Measurements from ENCODE around the gene TMEM208. TPM values are rescaled to one million over a fixed set of nuclear protein-coding genes. Genes with fewer than 3 reads are reported as not detected.

The TMEM208 gene
- total and polyA plus RNA-seq, 2 of the 13 experiments (the other 11 are each of a cell fraction or from before 2014, with no cell fraction given): 58.8 to 72.9 TPM

- POLR2A ChIA-PET: interaction anchor here (0.9 kb wide), 1 partner anchor 8 kb away, joined by 3 read pairs; the partner anchor contains the start of gene E2F4
- BruUV-seq (replicated peaks): no TSS peak
- intact Hi-C loops (cut with micrococcal nuclease; ENCODE audit: unreplicated experiment): no loop called here
- 97% methylated on average over 22 of the region's 22 CpGs for WGBS (ENCODE audit: low lambda C conversion rate)
- FAIRE-seq (no peak), ATAC-seq (no peak), DNase-seq (ENCODE audit: low spot score) (no peak)
- no peak overlapping the region for H3K9ac ChIP-seq (ENCODE audit: insufficient read depth, low read depth, low read length)
- H3K79me2 ChIP-seq (ENCODE audit: insufficient read depth, low read length): no peaks in the 10 kb centered on the region
- no peak overlapping the region for H3K4me3 ChIP-seq (replicated peaks in 1 of 3; ENCODE audit: insufficient read depth in 1 of 3, low read depth in 2 of 3, low read length in 3 of 3)
- H4K20me1 ChIP-seq (ENCODE audit: insufficient read depth, low read length): no peaks in the 10 kb centered on the region
- no peaks in the 10 kb centered on the region for H3K4me1 ChIP-seq (ENCODE audit: insufficient read depth, low read length)
- TF ChIP-seq NAIF1 (CRISPR knock-in tag; IDR thresholded peaks at IDR 0.05; ENCODE audit: borderline replicate concordance): no peak
- TF ChIP-seq KDM4B (CRISPR knock-in tag; IDR thresholded peaks at IDR 0.05): no peak
- no peak for TF ChIP-seq HNRNPK (IDR thresholded peaks at IDR 0.05; ENCODE audit: low read depth, low read length, poor library complexity, severe bottlenecking)
- TF ChIP-seq REPIN1 (CRISPR knock-in tag; IDR thresholded peaks at IDR 0.05; ENCODE audit: borderline replicate concordance, low read depth): no peak
- no peak for TF ChIP-seq ESRRA (CRISPR knock-in tag; IDR thresholded peaks at IDR 0.05; ENCODE audit: low read depth)
- no peak for TF ChIP-seq WIZ (CRISPR knock-in tag; IDR thresholded peaks at IDR 0.05)
- no peak for TF ChIP-seq RARA (CRISPR knock-in tag; IDR thresholded peaks at IDR 0.05)
- no peak for TF ChIP-seq CBX2 (IDR thresholded peaks at IDR 0.05; ENCODE audit: low read depth, low read length)
- no peak for TF ChIP-seq CBX2 (CRISPR knock-in tag; IDR thresholded peaks at IDR 0.05; ENCODE audit: low read depth)
- no peak for TF ChIP-seq YEATS4 (CRISPR knock-in tag; IDR thresholded peaks at IDR 0.05; ENCODE audit: borderline replicate concordance)
- TF ChIP-seq NR2F6 (IDR thresholded peaks at IDR 0.05): no peak
- no peak for TF ChIP-seq NR2F6 (CRISPR knock-in tag; IDR thresholded peaks at IDR 0.05)
- no peaks in the 10 kb centered on the region for H3K27me3 ChIP-seq (ENCODE audit: control insufficient read depth in 1 of 2, insufficient read depth in 2 of 2, low read length in 2 of 2)
- H3K4me2 ChIP-seq (ENCODE audit: low read depth, low read length): no peak overlapping the region
- no peak overlapping the region for H2AFZ ChIP-seq (ENCODE audit: low read length)
- no peaks in the 10 kb centered on the region for H3K9me3 ChIP-seq (ENCODE audit: low read length)
- H3K36me3 ChIP-seq (replicated peaks in 1 of 2; ENCODE audit: control insufficient read depth in 1 of 2, insufficient read depth in 2 of 2, low read length in 2 of 2): peaks cover 47 to 70% of the 10 kb centered on the region in 2 experiments
- CTCF ChIA-PET (ENCODE audit: low intra/inter-chr PET ratio, low total read pairs): no interaction called here
- in situ Hi-C loops (cut with HindIII; ENCODE audit: extremely low pct_ligation_motif_present, low pct_unique_long_range_greater_than_20kb): no loop called here
- H3K27ac ChIP-seq (ENCODE audit: extremely low read length, insufficient read depth, low read length): no peak overlapping the region
These were observed 27.1 kb upstream of the TMEM208 start for GRCh38 chr16:67199808-67200198.

All from HepG2 (cell line).